Epithelial cell of esophagus (primary cell): ENCODE data around the gene PLD6.

Experiments used
- DNase-seq: peaks from one replicate; pipeline ENCODE4 v3.0.0; 2010; ENCODE audit warnings: low read depth
- H3K4me3 ChIP-seq: 2 replicates; pipeline ENCODE4 v1.5.1; 2011; ENCODE audit warnings: mild to moderate bottlenecking, low read length, control low read depth
- CTCF ChIP-seq: IDR thresholded peaks from 2 replicates; pipeline ENCODE4 v1.5.1; 2011; ENCODE audit warnings: low read depth, mild to moderate bottlenecking, low read length, control low read depth, inconsistent platforms; ENCODE audit not compliant: insufficient read depth; ENCODE audit errors: missing control alignments

PLD6 gene

GRCh38 chr17:17176341-17176740 lies 29.8 kb downstream of the PLD6 start:
- no peak for TF ChIP-seq CTCF
- DNase-seq = no peak
- H3K4me3 ChIP-seq = no peak overlapping the region

GRCh38 chr17:17175917-17176316 lies 30.2 kb downstream of the PLD6 start:
- no peak overlapping the region for H3K4me3 ChIP-seq
- DNase-seq = no peak
- no peak for TF ChIP-seq CTCF

GRCh38 chr17:17175340-17175739 lies 30.8 kb downstream of the PLD6 start:
- no peak overlapping the region for H3K4me3 ChIP-seq
- no peak for TF ChIP-seq CTCF
- no peak for DNase-seq

DNA sequence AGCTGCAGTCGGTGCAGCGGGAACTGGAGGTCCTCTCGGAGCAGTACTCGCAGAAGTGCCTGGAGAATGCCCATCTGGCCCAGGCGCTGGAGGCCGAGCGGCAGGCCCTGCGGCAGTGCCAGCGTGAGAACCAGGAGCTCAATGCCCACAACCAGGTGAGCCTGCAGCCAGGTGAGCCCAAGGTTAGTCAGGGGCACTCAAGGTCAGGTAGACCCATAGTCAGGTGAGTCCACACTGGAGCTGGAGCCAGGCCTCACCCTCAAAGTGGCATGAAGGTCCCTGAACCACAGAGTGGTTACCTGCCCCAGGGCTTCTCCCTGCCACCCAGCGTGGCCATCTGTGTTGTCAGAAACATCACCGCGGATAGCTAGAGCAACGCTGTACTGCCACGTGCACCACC lies 32.2 kb downstream of the PLD6 start:
- no peak for DNase-seq
- H3K4me3 ChIP-seq = no peak overlapping the region
- TF ChIP-seq CTCF = no peak

GRCh38 chr17:17172990-17173389 lies 33.1 kb downstream of the PLD6 start:
- no peak for DNase-seq
- H3K4me3 ChIP-seq = no peak overlapping the region
- no peak for TF ChIP-seq CTCF

DNA sequence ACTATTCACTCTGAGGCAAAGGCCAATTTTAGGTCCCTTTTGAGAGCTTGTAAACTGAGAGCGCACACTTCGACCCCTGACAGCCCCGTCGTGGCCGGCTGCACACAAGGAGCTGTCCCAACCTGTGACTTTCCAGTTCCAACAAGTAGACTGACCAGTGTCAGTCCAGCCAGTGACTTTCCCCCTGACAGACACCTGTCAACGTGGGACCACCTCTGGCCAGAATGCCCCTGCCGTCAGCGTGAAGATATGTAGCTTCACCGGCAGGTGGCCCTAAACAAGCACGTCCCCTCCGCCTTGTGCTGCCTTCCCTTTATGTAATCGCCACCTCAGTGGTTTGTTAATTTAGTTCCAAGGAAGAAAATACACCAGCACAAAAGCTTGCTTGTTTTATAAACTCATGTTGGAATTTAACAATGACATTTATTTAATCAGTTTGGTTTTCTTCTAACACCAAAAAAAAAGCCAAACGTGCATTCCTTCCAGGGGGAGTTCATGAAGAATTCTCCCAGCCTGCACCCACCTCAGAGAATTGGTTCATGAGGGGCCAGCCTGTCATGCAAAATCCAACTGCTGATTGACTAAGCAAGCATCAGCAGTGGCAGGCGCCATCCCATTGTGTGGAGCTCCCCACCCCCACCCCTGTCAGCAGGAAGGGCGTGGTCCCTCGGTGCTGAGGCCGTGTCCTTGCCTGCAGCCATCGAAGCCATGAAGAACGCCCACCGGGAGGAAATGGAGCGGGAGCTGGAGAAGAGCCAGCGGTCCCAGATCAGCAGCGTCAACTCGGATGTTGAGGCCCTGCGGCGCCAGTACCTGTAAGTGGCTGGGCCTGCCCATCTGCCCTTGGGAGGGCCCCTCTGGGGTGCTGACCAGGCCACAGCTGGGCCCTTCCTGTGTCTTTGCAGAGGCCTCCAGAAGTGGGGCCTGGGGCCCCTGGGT lies 33.9 kb downstream of the PLD6 start:
- peak; percentile 51 for TF ChIP-seq CTCF
- DNase-seq = no peak
- H3K4me3 ChIP-seq = no peak overlapping the region

GRCh38 chr17:17171186-17171585 lies 34.9 kb downstream of the PLD6 start:
- no peak for TF ChIP-seq CTCF
- H3K4me3 ChIP-seq = no peak overlapping the region
- no peak for DNase-seq
